IPS-15b (cell line): ENCODE results near the gene AMFR.

ENCODE experiments used
- H3K27me3 ChIP-seq: one replicate; pipeline ENCODE4 v1.6.1; 2013; ENCODE audit warnings: low read length; ENCODE audit not compliant: control insufficient read depth, insufficient read depth
- H3K36me3 ChIP-seq: one replicate; pipeline ENCODE4 v1.6.1; 2013; ENCODE audit warnings: low read length; ENCODE audit not compliant: control insufficient read depth, insufficient read depth
- H3K4me1 ChIP-seq: one replicate; pipeline ENCODE4 v1.6.1; 2013; ENCODE audit warnings: mild to moderate bottlenecking, low read length; ENCODE audit not compliant: control insufficient read depth, insufficient read depth
- H3K4me3 ChIP-seq: one replicate; pipeline ENCODE4 v1.5.1; 2013; ENCODE audit warnings: low read depth, low read length
- H3K9ac ChIP-seq: one replicate; pipeline ENCODE4 v1.6.1; 2013; ENCODE audit warnings: low read depth, mild to moderate bottlenecking, low read length
- H3K9me3 ChIP-seq: one replicate; pipeline ENCODE4 v1.6.1; 2013; ENCODE audit warnings: mild to moderate bottlenecking, low read length; ENCODE audit not compliant: control insufficient read depth, insufficient read depth

AMFR gene

DNA sequence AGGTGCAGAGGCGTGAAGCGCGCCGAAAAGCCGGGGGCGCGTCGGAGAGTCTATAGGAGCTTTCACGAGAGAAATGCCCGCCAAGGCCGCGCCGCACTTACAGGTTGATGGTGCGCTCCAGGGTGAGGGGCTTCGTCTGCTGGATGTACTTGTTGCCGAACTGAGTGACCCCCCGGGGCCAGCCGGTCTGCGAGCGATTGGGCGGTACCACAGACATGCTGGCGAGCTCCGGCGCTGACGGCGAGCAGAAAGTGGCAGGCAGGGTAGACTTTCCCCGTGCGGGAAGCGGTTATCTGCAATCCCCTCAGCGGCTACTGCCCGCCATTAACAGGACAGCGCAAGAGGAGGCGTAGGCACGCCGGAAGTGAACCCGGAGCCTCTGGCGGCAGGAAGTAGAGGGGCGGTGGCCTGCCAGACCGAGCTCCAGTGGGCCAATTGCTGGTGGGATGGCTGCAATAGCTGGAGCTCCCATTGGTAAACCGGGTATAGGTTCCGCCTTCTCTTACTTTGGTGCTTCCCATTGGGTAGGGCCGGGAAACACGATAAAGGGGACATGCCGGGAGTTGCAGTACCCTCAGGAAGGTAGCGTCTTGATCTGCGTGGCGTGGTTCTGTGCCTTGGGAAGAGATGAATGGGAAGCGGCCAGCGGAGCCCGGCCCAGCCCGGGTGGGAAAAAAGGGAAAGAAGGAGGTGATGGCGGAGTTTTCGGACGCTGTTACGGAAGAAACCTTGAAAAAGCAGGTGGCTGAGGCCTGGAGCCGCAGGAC lies 25.8 kb upstream of the AMFR start, which contains the start of the genes NUDT21 and OGFOD1:
Gene NUDT21 (minus strand): TSS at position 347 of the 767 bp plus-strand sequence. CDS start 130 bp downstream, at position 217.
Gene OGFOD1 (plus strand): TSS at position 569 of the 767 bp plus-strand sequence. CDS start 59 bp downstream, at position 628.
- H3K4me1 ChIP-seq, result peaks cover 14% of the 10 kb centered on the region
- H3K4me3 ChIP-seq, result peak within 1 kb of the TSS; percentile 96
- H3K9me3 ChIP-seq, result no peaks in the 10 kb centered on the region
- peak within 1 kb of the TSS; percentile 86 for H3K9ac ChIP-seq
- H3K36me3 ChIP-seq, result peaks cover 8% of the 10 kb centered on the region
- H3K27me3 ChIP-seq, result no peaks in the 10 kb centered on the region

DNA sequence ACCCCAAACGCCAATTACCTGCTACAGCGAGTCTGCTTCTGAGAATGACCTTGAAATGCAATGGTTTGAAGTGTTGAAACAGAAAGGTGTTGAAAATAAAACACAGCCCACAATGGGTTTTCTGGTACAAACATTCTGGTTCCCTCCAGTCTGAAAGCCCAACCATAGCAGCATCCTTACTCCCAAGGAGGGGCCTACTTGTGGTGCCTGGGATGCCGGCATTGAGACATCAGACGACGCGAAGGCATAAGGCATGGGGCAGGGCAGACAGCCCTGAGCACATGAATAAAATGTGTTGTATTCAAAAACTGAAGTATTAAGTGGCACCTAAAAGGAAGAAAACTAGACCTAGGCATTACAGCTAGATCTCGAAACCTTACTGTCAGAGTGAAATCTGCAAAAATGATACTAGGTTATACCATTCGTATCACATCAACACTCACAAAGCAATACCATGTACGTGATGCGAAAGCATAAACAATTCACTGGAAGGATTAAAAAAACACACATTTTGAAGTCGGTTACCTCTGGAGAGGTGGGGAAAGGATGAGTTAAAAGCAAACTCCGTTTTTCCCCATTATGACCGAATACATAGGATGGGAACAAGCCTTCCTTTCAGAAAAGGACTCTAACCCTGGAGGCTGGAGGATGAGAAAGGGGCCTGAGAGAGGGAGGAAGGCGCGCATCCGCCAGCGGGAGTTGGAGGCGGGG lies 25.1 kb upstream of the AMFR start:
- Histone ChIP-seq H3K4me1 (peaks cover 14% of the 10 kb centered on the region), H3K36me3 (peaks cover 2% of the 10 kb centered on the region)

DNA sequence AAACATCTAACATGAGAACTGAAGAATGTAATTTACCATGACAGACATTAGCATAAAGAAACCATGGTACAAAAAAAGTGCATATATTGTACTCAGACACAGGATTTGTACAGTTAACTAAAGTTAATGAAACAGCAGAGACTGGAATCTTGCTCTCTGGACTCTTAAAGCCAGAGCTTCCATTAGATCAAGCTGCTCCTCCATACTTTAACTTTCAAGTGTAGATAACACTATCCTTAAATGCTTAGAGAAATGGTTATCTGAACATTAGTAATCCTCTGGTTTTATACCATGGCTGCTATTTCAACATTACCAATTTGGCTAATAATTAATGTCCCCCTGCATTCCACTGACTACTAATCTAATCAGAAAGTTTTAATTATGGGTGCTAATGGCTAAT lies 22.7 kb upstream of the AMFR start:
- H3K9ac ChIP-seq, result peak overlapping the region; percentile 26
- no peaks in the 10 kb centered on the region for H3K9me3 ChIP-seq
- H3K27me3 ChIP-seq, result no peaks in the 10 kb centered on the region
- peaks cover 14% of the 10 kb centered on the region for H3K4me1 ChIP-seq
- H3K36me3 ChIP-seq, result peaks cover 5% of the 10 kb centered on the region
- no peak overlapping the region for H3K4me3 ChIP-seq

More for the DNA sequence above, 25.1 kb upstream of the AMFR start:
- no peaks in the 10 kb centered on the region for H3K27me3 ChIP-seq
- no peaks in the 10 kb centered on the region for H3K9me3 ChIP-seq
- peak overlapping the region; percentile 96 for H3K4me3 ChIP-seq
- H3K9ac ChIP-seq, result peak overlapping the region; percentile 79

DNA sequence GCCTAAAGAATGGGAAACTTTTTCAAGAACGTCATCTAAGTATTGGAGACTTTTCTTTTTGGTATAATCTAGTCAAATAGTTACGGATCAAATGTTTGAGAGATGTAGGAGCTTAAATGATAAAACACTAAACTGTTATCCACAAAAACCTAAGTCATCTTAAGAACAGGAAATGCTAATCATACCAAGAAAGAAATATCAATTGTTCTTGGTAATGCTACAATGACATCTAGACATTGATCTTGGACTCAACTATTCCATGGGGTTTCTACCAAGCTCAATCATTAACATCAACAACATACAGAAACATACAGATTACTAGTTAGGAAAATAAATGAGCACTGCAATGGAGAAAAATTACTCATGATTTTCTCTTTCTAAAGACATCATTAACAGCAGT lies 21.9 kb upstream of the AMFR start:
- peaks cover 9% of the 10 kb centered on the region for H3K4me1 ChIP-seq
- H3K9me3 ChIP-seq, result no peaks in the 10 kb centered on the region
- H3K4me3 ChIP-seq, result no peak overlapping the region
- peaks cover 5% of the 10 kb centered on the region for H3K36me3 ChIP-seq
- H3K9ac ChIP-seq, result no peak overlapping the region
- no peaks in the 10 kb centered on the region for H3K27me3 ChIP-seq

DNA sequence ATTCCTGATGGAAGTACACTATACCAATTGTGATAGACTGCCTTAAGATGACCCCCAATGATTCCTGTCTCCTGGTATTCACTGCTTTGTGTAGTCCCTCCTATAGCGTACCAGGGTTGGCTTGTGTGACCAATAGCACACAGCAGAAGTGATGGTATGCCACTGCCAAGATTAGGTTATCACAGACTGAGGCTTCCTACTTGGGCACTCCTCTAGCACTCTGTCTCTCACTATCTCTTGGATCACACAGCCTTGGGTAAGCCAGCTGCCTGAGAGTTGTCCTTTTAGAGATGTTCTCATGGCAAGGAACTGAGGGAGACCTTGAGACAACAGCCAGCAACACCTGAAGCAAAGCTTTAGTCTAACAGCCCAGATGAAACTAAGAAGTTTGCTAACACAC lies 12.7 kb upstream of the AMFR start:
- Histone ChIP-seq H3K4me3 (no peak overlapping the region), H3K27me3 (no peaks in the 10 kb centered on the region), H3K9ac (no peak overlapping the region), H3K9me3 (no peaks in the 10 kb centered on the region), H3K4me1 (no peaks in the 10 kb centered on the region), H3K36me3 (peaks cover 15% of the 10 kb centered on the region)

DNA sequence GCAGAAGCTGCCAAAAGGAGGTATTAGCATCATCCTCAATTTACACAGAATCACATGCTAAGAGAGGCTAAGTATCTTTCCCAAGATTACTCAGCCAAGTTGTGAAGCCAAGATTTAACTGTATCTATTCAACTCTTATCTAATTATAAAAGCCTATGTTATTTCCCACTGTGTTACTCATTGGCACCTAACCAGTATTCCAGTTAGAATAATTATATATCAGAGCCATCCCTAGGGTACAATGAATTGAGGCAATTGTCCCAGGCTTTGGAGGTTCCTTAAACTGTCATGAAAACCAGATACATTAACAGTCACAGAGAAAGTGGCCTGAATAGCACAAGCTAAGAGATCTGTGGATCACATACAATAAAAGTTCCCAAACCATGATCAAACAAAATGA lies 10.9 kb upstream of the AMFR start:
- Histone ChIP-seq H3K9ac (no peak overlapping the region), H3K9me3 (no peaks in the 10 kb centered on the region), H3K36me3 (peaks cover 15% of the 10 kb centered on the region), H3K4me3 (no peak overlapping the region), H3K27me3 (no peaks in the 10 kb centered on the region), H3K4me1 (no peaks in the 10 kb centered on the region)

DNA sequence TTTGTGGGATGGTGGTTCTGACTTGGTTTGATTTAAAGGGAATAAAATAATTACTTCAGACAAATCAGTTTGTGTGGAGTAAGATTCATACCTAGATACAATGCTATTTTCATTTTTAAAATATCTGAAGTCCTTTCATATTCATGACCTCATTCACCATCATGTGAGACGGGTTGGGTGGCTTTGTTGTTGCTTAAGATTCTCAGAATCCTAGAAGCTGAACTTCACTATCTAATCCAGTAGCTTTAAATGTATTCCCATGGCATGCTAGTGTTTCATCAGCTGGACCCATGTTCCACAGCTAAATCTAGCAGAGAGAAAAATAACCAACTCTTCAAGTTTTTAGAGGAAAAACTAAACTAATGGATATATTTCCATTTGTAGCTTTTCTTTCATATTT lies 2.7 kb upstream of the AMFR start:
- Histone ChIP-seq H3K4me3 (no peak overlapping the region), H3K27me3 (peaks cover 7% of the 10 kb centered on the region), H3K9ac (no peak overlapping the region), H3K36me3 (no peaks in the 10 kb centered on the region), H3K4me1 (peaks cover 10% of the 10 kb centered on the region), H3K9me3 (no peaks in the 10 kb centered on the region)

DNA sequence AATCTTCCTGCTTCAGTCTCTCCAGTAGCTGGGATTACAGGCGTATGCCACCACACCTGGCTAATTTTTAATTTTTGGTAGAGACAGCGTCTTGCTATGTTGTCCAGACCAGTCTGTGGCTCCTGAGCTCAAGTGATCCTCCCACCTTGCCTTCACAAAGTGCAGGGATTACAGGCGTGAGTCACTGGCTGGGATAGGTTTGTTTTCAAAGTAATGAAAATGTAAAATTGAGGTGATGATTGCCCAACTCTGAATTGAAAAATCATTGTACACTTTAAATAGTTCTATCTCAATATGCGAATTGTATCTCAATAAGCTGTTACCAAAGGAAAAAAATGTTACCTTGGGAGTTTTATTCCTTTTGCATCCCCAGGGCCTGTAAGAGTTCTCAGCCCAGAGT lies 1.2 kb upstream of the AMFR start:
- peaks cover 14% of the 10 kb centered on the region for H3K4me1 ChIP-seq
- no peak overlapping the region for H3K9ac ChIP-seq
- no peak overlapping the region for H3K4me3 ChIP-seq
- no peaks in the 10 kb centered on the region for H3K9me3 ChIP-seq
- peaks cover 7% of the 10 kb centered on the region for H3K27me3 ChIP-seq
- H3K36me3 ChIP-seq, result no peaks in the 10 kb centered on the region

DNA sequence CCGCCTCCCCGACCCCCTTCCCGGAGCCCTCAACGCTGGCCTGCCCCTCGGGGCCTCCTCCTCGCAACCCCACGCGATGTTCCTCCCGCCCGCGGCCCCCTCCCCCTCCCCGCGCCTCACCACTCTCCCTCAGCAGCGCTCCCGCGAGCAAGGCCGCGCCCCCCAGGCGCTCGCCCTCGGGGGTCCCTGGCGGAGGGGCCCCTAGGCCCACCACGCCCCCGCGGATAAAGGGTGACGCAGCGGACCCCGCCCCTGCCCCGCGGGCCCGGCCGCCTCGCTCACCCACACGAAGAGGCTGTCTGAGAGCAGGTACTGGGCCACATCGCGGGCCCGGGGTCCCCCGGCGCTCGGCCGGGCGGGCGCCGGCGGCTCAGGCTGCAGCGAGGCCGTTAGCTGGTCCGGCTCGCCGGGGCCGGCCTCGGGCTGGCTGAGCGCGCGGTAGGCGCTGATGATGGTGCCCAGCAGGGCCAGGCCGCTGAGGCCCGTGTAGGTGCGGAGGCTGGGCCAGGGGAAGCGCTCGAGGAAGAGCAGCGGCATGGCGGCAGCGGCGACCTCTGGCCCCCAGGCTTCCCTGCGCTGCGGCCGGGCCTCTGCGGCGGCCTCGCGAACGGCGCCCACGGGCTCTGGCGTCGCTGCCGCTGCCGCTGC lies 430 bp downstream of the AMFR start:
- Histone ChIP-seq H3K36me3 (no peaks in the 10 kb centered on the region), H3K27me3 (peaks cover 7% of the 10 kb centered on the region), H3K9ac (no peak overlapping the region), H3K4me1 (peaks cover 14% of the 10 kb centered on the region), H3K9me3 (no peaks in the 10 kb centered on the region), H3K4me3 (peak overlapping the region; percentile 62)

DNA sequence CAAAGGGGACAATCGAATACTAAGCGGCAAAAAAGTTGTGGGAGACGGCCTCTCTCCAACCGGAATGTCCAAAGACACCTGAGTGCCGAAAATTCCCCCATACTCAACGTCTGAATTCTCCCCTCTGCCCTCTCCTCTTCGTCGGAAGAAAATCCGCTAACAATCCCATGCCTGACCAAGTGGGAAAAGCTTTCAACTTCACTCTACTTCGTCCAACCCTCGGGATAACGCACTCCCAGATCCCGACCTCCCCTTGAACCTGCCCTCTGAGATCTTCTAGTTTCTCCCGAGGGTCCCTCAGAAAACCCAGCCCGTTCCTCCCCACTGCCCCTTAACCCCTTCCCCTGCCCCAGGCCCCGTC lies 961 bp downstream of the AMFR start:
- H3K4me1 ChIP-seq, result peaks cover 14% of the 10 kb centered on the region
- no peaks in the 10 kb centered on the region for H3K36me3 ChIP-seq
- peak overlapping the region; percentile 55 for H3K4me3 ChIP-seq
- H3K9me3 ChIP-seq, result no peaks in the 10 kb centered on the region
- H3K9ac ChIP-seq, result no peak overlapping the region
- H3K27me3 ChIP-seq, result peaks cover 7% of the 10 kb centered on the region

DNA sequence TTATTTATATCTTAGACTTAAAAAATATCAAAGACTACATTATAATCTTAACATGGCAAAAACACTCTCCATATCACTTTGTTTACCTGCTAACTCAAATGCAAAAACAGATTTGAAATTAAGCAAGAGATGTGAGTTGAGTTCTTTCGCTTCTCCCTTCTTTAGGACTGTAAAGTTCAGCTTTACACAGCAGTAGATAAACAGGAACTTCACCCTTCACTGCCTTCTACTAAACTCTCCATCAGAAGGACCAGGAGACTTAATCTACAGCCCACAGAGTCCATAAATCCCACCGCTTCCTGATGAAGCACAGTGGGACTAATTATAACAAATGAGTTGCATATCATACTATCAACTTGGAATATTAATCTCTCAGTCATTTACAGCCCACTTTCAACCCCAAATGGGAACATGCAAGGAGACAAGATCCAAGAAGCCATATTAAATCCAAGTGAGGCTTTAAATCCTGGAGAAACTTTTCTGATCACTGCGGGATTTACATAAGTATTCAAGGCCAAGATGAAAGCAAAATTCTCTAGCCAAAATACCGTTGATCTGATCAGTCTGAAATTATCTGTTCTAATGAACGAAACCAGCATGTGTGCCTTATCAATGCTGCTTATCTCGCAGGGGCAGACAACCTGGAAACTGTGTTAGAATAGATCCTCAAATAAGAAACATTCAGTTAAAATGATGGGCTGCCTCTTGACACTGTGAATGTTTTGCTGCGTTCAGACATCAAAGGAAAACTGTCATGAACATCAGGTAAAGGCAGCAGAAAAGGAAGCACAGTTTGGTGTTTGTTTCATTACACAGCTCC lies 1.6 kb downstream of the AMFR start:
- Histone ChIP-seq H3K36me3 (no peaks in the 10 kb centered on the region), H3K9ac (no peak overlapping the region), H3K4me1 (peaks cover 14% of the 10 kb centered on the region), H3K9me3 (no peaks in the 10 kb centered on the region), H3K27me3 (peaks cover 7% of the 10 kb centered on the region), H3K4me3 (peak overlapping the region; percentile 55)
